SH-SY5Y (cell line): ENCODE measurements around the gene CDK4.
A peak's percentile ranks its signal among the peaks of the same experiment; 100 is the strongest.

ENCODE experiments used
- GATA2 ChIP-seq: IDR thresholded peaks from 2 replicates; pipeline ENCODE4 v1.6.1; 2011; ENCODE audit warnings: mild to moderate bottlenecking, low read depth, low read length
- GATA3 ChIP-seq: IDR thresholded peaks from 2 replicates; pipeline ENCODE4 v1.6.1; 2011; ENCODE audit warnings: low read depth, mild to moderate bottlenecking, low read length, moderate library complexity

Gene CDK4

DNA sequence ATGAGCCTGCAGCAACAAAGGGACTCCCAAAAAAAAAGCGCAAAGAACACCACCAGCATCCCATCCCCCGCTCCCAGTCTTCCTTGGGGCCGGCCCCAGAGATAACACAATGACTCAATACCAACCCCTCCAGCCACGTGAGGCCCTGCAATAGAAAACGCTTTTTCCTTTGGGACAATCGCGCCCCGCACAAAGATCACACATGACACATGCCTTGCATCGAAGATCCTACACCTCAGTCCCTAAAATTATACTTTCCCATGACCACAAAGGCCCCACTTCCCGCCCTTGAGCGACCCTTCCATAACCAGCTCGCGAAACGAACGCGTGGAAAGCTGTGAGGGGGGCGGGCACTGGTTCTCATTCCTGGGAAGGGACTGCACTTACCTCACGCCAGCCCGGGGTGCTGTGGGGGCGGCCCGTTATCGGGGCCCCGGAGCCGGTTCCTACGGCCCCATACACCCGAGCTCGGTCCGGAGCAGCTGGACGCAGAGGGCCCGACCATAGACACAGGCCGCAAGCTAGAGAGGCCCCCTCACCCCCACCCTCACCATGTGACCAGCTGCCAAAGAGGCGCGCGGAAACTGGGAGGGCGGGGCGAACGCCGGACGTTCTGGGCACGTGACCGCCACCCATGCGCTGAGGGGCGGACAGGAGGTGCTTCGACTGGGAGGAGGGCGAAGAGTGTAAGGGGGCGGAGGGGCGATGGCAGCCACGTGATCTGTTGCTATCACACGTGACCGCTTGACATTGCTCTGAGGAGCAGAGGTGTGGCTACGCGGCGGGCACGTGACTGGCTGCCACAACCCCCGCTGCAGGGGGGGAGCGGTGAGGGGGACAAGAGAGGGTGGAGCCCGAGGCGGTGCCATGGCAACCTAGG is at the start of gene CDK4:
Gene CDK4, minus strand, starts transcription at position 523 of the 880 bp plus-strand sequence. CDS start 593 bp downstream, outside the sequence.
- TF ChIP-seq GATA2: no peak
- no peak for TF ChIP-seq GATA3

DNA sequence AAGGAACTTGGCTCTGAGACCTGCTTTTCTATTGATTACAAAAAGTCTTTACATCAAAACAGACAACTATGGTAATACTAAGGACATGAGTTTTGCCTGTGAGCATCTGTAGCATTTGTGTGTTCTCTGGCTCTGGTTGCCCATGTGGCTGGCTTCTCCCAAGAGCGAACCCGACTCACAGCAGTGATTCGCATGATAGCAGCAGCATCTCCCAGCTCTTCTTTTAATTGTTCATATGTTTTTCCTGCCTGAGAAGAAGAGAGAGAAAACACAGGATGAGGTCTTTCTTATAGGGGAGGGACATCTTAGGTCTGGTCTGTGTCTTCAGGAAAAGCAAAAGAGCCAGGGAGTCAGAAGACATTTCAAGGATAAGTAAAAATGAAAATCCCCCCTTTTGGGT is 48.9 kb upstream of the CDK4 start:
- no peak for TF ChIP-seq GATA3
- no peak for TF ChIP-seq GATA2

DNA sequence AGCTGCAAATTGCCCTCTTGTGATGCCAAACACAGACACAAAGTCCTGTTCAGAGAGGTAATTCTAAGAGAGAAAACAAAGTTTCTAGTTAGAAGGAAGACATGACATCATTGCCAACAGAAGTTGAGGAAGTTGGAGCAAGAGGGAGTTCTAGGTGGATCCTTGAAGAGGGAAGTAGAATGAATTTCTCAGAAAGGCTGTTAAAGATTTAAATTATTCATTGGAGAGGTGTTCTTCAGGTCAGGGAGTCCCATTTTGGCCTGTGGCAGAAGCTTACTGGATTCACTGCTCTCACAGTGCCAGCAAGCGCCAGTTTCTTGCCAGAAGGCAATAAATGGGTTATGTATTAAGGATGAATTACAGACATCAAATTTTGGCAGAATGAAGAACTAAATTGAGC is 45.8 kb upstream of the CDK4 start:
- TF ChIP-seq GATA2 (no peak), GATA3 (no peak)

DNA sequence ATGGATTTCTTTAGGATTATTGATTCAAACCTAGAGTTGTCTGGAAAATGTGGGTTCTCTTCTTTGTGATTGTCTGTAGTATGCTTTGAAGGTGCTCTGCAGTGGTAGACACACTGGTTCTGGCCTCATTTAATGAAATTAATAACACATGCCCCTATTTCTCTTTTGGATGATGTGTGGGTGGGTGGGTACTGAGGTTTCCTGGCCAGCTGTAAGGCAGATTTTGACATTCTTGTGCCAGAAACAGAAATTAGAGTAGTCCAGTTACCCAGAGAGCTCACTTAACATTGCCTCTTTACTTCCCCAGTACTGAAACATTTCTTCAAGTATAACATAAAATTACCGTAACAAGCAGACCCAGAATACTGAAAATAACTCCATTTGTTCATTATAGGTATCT is 44.9 kb upstream of the CDK4 start:
- TF ChIP-seq GATA2 (no peak), GATA3 (no peak)

DNA sequence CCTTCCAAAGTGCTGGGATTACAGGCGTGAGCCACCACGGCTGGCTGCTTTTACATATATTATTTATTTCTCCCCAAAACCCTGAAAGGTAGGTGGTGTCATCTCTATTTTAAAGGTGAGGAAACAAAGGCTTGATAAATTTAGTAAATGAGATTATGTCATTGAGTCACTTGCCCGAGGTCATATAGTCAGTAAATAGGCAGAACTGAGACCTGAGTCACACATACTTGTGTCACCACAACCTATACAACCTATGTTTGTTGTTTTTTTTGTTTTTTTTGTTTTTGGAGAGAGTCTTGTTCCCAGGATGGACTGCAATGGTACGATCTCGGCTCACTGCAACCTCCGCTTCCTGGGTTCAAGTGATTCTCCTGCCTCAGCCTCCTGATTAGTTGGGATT is 43.2 kb upstream of the CDK4 start:
- TF ChIP-seq GATA3 (no peak), GATA2 (no peak)

DNA sequence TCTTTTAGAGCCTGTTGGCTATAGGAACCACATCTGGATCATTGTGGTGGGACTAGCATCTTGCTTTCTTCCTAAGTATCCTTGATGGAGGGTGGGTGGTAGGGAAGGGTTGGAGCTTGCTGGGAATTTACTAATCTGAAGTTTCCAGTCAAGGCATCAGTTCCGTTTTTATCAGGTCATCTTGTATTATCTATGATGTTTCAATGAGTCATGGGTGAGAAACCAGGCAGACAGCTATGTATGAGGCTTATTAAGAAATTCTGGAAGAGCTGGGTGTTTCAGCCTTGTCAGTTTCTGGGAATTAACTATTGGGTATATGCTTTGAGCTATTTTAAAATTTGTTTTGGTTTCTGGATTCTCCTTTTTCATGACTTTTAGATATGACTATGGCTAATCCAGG is 41.8 kb upstream of the CDK4 start:
- TF ChIP-seq GATA2: no peak
- TF ChIP-seq GATA3: no peak

DNA sequence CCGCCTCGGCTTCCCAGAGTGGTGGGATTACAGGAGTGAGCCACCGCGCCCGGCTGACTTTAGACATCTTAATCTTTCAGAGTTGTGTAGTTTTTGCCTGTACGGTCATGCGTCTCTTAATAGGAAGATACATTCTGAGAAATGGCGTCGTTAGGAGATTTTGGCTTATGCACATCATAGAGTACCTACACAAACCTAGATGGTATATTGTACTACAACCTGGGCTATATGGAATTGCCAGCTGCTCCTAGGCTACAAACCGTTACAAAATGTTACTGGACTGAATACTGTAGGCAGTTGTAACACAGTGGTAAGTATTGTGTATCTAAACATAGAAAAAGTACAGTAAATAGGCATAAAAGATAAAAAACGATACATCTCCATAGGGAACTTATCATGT is 31.8 kb upstream of the CDK4 start:
- no peak for TF ChIP-seq GATA2
- no peak for TF ChIP-seq GATA3

DNA sequence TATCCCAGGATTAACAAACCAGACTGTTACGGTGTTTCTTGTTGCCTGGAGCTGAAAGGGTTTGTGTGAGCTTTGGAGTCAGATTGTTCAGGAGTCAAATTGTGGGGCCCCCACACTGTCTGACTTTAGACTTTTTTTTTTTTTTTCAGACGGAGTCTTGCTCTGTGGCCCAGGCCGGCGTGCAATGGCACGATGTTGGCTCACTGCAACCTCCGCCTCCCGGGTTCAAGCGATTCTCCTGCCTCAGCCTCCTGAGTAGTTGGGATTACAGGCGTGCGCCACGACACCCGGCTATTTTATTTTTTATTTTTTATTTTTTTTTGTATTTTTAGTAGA is 31.3 kb upstream of the CDK4 start:
- TF ChIP-seq GATA3 (no peak), GATA2 (no peak)

DNA sequence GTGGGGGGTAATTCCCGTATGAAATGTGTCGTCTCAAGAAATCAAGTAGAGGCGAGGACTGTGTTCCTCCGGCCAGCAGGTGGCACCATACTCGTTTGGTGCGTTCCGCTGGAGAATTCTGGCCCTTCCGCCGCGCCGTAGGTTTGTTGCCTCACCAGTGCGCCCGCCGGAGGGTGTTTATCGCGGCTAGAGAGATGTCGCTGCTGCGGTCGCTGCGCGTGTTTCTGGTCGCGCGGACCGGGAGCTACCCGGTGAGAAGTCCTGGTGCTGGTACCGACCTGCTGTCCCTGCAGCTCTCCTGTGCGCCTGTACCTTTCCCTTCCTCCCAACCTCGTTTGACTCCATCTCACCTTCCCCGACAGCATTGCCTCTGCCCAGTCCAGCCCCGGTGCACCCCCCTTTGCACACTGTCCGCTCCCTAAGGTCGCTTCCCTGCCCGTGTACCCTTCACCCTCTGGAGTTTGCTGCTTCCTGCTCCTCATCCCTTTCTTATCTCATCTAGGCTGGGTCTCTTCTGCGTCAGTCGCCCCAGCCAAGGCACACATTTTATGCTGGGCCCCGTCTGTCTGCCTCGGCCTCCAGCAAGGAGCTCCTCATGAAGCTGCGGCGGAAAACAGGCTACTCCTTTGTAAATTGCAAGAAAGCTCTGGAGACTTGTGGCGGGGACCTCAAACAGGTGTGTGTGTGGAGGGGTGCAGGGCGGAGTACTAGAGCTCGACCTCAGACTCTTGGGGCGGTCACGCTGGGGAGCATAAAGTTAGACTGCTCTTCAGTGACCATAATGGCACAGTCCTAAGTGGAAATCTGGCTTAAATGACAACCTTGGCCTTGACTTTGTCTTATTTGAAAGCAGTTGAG is 30.7 kb upstream of the CDK4 start, which contains the start of gene TSFM:
Gene TSFM, plus strand, starts transcription at position 180 of the 858 bp plus-strand sequence. Its CDS starts 15 bp downstream, at position 195.
- TF ChIP-seq GATA3 (no peak), GATA2 (peak; percentile 46; the same call in 1 of the 2 replicates)

DNA sequence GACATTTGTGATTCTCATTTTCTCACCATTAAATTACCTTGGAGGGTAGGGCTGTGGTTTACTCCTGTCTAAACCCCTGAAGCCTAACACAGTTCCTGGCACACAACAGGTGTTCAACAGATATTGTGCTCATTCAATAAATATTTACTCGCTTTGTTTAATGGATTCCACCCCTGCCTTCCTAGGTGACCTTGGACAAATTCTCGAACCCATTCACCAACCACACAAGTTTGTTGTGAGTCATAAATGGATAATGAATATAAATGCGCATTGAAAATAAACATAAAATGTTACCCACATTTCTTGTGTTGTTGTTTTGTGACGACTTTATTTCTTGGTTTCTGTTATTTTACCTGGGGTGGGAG is 30.1 kb upstream of the CDK4 start:
- TF ChIP-seq GATA3 (no peak), GATA2 (no peak)

DNA sequence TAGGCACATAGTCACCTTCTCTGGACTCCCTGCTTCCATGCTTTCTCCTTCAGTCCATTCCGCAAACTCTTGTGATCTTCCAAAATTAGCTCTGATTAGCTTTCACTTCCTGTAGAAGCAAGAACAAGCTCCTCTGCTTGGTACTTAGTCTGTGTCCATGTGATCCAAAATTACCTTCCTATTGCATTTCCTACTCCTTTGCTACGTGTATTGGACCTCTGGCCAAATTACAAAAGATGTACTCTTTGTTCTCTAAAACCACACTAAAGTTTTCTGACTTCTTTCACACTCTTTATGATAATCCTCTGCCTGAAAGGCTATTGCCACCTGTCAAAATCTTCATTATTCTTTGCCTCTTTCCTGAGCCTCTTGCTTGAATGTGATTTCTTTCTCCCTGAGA is 29.7 kb upstream of the CDK4 start:
- TF ChIP-seq GATA3: no peak
- TF ChIP-seq GATA2: no peak

DNA sequence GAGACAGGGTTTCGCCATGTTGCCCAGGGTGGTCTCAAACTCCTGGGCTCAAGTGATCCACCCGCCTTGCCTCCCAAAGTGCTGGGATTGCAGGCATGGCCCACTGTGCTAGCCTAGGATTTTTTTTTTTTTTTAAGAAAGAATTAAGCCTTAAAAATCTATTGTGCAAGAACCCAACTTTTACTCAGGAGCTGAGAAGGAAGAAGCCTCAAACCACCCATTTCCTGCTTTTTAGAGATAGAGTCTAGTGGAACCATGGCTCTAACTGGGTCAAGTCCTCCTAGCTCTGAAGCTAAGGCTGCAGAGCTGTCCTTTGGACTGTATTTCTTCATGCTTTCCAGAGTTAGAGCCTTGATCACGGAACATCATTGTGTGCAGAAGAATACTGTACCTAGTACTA is 29.1 kb upstream of the CDK4 start:
- TF ChIP-seq GATA2 (no peak), GATA3 (no peak)

DNA sequence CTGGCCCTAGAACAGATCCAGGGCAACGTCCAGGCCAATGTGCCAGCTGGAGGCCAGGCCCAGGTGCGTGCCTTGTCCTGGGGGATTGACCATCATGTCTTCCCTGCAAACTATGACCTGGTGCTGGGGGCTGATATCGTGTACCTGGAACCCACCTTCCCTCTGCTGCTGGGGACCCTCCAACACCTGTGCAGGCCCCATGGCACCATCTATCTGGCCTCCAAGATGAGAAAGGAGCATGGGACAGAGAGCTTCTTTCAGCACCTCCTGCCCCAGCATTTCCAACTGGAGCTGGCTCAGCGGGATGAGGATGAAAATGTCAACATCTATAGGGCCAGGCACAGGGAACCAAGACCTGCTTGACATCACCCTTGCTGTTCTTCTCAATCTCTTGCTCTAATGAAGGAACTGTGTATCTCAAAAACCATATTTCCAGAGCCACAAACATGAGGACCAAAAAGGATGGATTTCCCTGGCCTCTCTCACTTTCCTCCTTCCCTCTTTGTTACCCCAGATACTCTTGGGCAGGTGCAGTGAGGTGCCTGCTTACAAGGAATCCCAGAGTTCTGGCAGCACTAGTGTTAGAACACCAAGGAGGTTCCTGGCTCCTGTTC is 28.3 kb upstream of the CDK4 start:
- TF ChIP-seq GATA2 (no peak), GATA3 (no peak)

DNA sequence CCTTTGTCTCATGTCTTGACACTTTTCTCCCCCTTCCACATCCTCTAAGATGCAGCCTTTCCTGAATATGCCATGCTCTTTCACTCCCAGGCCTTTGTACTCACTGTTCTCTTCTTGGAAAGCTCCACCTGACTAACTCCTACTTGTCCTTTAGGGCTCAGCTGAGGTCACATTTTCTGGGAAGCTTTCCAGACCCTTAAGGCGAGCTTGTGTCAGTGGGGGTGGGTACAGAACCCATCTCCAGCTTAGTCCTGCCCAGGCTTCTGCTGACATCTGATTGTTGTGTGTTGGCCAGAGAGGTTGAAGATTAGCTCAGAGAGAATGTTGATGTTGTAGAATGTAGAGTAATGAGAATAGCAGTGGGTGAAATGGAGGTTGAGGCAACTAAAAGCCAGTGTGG is 27.6 kb upstream of the CDK4 start:
- TF ChIP-seq GATA2 (no peak), GATA3 (no peak)

DNA sequence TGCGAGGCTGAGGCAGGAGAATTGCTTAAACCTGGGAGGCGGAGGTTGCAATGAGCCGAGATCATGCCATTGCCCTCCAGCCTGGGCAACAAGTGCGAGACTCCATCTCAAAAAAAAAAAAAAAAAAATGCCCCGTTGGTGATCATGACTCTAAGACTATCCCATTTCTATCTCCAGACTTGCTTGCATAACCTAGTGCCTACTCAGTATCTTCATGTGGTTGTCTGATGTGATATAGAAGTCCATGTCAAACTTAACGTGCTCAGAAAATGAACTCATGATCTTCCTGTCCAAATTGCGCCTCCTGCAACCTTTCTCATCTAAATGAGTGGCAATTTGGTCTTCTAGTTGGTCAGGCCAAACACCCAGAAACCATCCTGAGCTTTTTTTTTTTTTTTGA is 25.8 kb upstream of the CDK4 start:
- TF ChIP-seq GATA3 (no peak), GATA2 (no peak)
